Activated T-cell treated with anti-CD3 and anti-CD28 coated beads, Interleukin-2, amount 50 U/mL, for 4 hours (primary cell): ENCODE measurements around the gene MDM2. TPM values are rescaled to one million over a fixed set of nuclear protein-coding genes. Genes with fewer than 3 reads are reported as not detected.

Source experiments
- ATAC-seq, 2 donors: fragments of 200-7000 bp; cut with Tn5 transposase; one replicate each; pipeline ENCODE4 v1.10.0; 2021
- DNase-seq: peaks from one replicate; pipeline ENCODE4 v3.0.0-alpha.2; 2020
- H3K27me3 Mint-ChIP-seq: one replicate; pipeline ENCODE4 v1.8.0; 2021; ENCODE audit warnings: low read depth, mixed read lengths
- H3K36me3 Mint-ChIP-seq: one replicate; pipeline ENCODE4 v1.8.0; 2022; ENCODE audit warnings: mixed read lengths; ENCODE audit not compliant: insufficient read depth
- H3K4me1 Mint-ChIP-seq: one replicate; pipeline ENCODE4 v1.8.0; 2021; ENCODE audit warnings: low read depth, mixed read lengths
- H3K4me3 Mint-ChIP-seq: one replicate; pipeline ENCODE4 v1.8.0; 2021; ENCODE audit warnings: mild to moderate bottlenecking, moderate library complexity, mixed read lengths
- H3K9me3 Mint-ChIP-seq: one replicate; pipeline ENCODE4 v1.8.0; 2021; ENCODE audit warnings: mixed read lengths
- total RNA-seq, 3 donors: library from RNA; stranded (reverse); gene quantifications; one replicate each; pipeline ENCODE4 v1.2.1, GENCODE V29; 2021

The MDM2 gene
- total RNA-seq, 3 donors from 2014 or later = 111 to 129 (median 127) TPM

GRCh38 chr12:68775121-68775630 lies 32.8 kb upstream of the MDM2 start:
- Mint-ChIP-seq H3K4me3 (no peak overlapping the region), H3K27me3 (no peaks in the 10 kb centered on the region), H3K4me1 (peaks cover 17% of the 10 kb centered on the region), H3K9me3 (no peaks in the 10 kb centered on the region), H3K36me3 (no peaks in the 10 kb centered on the region)
- ATAC-seq (no peak), DNase-seq (no peak)

- Mint-ChIP-seq H3K36me3 (no peaks in the 10 kb centered on the region), H3K27me3 (no peaks in the 10 kb centered on the region), H3K9me3 (no peaks in the 10 kb centered on the region), H3K4me1 (peaks cover 17% of the 10 kb centered on the region), H3K4me3 (no peak overlapping the region)
- no peak for DNase-seq
- ATAC-seq = no peak
These were observed 30.9 kb upstream of the MDM2 start for GRCh38 chr12:68776976-68777610.

GRCh38 chr12:68779280-68779679 lies 28.7 kb upstream of the MDM2 start:
- Mint-ChIP-seq H3K4me1 (no peaks in the 10 kb centered on the region), H3K27me3 (no peaks in the 10 kb centered on the region), H3K4me3 (no peak overlapping the region), H3K9me3 (no peaks in the 10 kb centered on the region), H3K36me3 (no peaks in the 10 kb centered on the region)
- no peak for ATAC-seq
- no peak for DNase-seq

GRCh38 chr12:68780731-68781130 lies 27.2 kb upstream of the MDM2 start:
- Mint-ChIP-seq H3K9me3 (no peaks in the 10 kb centered on the region), H3K27me3 (no peaks in the 10 kb centered on the region)

GRCh38 chr12:68781728-68782127 lies 26.2 kb upstream of the MDM2 start:
- DNase-seq (no peak), ATAC-seq (no peak)
- no peaks in the 10 kb centered on the region for H3K4me1 Mint-ChIP-seq
- no peak overlapping the region for H3K4me3 Mint-ChIP-seq
- H3K27me3 Mint-ChIP-seq = no peaks in the 10 kb centered on the region
- H3K9me3 Mint-ChIP-seq = no peaks in the 10 kb centered on the region
- H3K36me3 Mint-ChIP-seq = no peaks in the 10 kb centered on the region

More at GRCh38 chr12:68780731-68781130, 27.2 kb upstream of the MDM2 start:
- ATAC-seq (no peak), DNase-seq (no peak)
- no peaks in the 10 kb centered on the region for H3K4me1 Mint-ChIP-seq
- H3K4me3 Mint-ChIP-seq = no peak overlapping the region
- no peaks in the 10 kb centered on the region for H3K36me3 Mint-ChIP-seq

GRCh38 chr12:68784015-68784414 lies 24.0 kb upstream of the MDM2 start:
- Mint-ChIP-seq H3K36me3 (no peaks in the 10 kb centered on the region), H3K4me1 (no peaks in the 10 kb centered on the region), H3K9me3 (no peaks in the 10 kb centered on the region), H3K4me3 (no peak overlapping the region), H3K27me3 (no peaks in the 10 kb centered on the region)
- ATAC-seq (no peak), DNase-seq (no peak)

- H3K4me1 Mint-ChIP-seq = no peaks in the 10 kb centered on the region
- DNase-seq (no peak), ATAC-seq (no peak)
- no peaks in the 10 kb centered on the region for H3K9me3 Mint-ChIP-seq
- H3K27me3 Mint-ChIP-seq = no peaks in the 10 kb centered on the region
- H3K36me3 Mint-ChIP-seq = no peaks in the 10 kb centered on the region
- H3K4me3 Mint-ChIP-seq = no peak overlapping the region
These were observed 22.6 kb upstream of the MDM2 start for GRCh38 chr12:68785358-68785757.

- no peak for ATAC-seq
These were observed 22.2 kb upstream of the MDM2 start for GRCh38 chr12:68785823-68786222.

GRCh38 chr12:68786929-68787328 lies 21.0 kb upstream of the MDM2 start:
- Mint-ChIP-seq H3K36me3 (no peaks in the 10 kb centered on the region), H3K27me3 (no peaks in the 10 kb centered on the region), H3K9me3 (no peaks in the 10 kb centered on the region), H3K4me1 (no peaks in the 10 kb centered on the region), H3K4me3 (no peak overlapping the region)
- no peak for ATAC-seq
- DNase-seq = no peak

More at GRCh38 chr12:68785823-68786222, 22.2 kb upstream of the MDM2 start:
- no peaks in the 10 kb centered on the region for H3K27me3 Mint-ChIP-seq
- no peaks in the 10 kb centered on the region for H3K9me3 Mint-ChIP-seq
- H3K4me3 Mint-ChIP-seq = no peak overlapping the region
- no peaks in the 10 kb centered on the region for H3K4me1 Mint-ChIP-seq
- no peaks in the 10 kb centered on the region for H3K36me3 Mint-ChIP-seq
- DNase-seq = no peak

GRCh38 chr12:68788554-68789143 lies 19.3 kb upstream of the MDM2 start:
- no peaks in the 10 kb centered on the region for H3K27me3 Mint-ChIP-seq
- no peaks in the 10 kb centered on the region for H3K9me3 Mint-ChIP-seq
- DNase-seq (no peak), ATAC-seq (no peak)
- no peaks in the 10 kb centered on the region for H3K4me1 Mint-ChIP-seq
- H3K36me3 Mint-ChIP-seq = no peaks in the 10 kb centered on the region
- H3K4me3 Mint-ChIP-seq = no peak overlapping the region

- Mint-ChIP-seq H3K9me3 (no peaks in the 10 kb centered on the region), H3K4me3 (no peak overlapping the region), H3K4me1 (no peaks in the 10 kb centered on the region), H3K36me3 (no peaks in the 10 kb centered on the region), H3K27me3 (no peaks in the 10 kb centered on the region)
- no peak for DNase-seq
- no peak for ATAC-seq
These were observed 18.7 kb upstream of the MDM2 start for GRCh38 chr12:68789144-68789878.

- Mint-ChIP-seq H3K36me3 (no peaks in the 10 kb centered on the region), H3K27me3 (no peaks in the 10 kb centered on the region), H3K9me3 (no peaks in the 10 kb centered on the region), H3K4me3 (no peak overlapping the region), H3K4me1 (no peaks in the 10 kb centered on the region)
- DNase-seq (no peak), ATAC-seq (no peak)
These were observed 17.7 kb upstream of the MDM2 start for GRCh38 chr12:68790081-68790951.

- H3K9me3 Mint-ChIP-seq = no peaks in the 10 kb centered on the region
- H3K36me3 Mint-ChIP-seq = no peaks in the 10 kb centered on the region
- no peaks in the 10 kb centered on the region for H3K27me3 Mint-ChIP-seq
- ATAC-seq (no peak), DNase-seq (no peak)
- H3K4me3 Mint-ChIP-seq = no peak overlapping the region
- H3K4me1 Mint-ChIP-seq = no peaks in the 10 kb centered on the region
These were observed 17.1 kb upstream of the MDM2 start for GRCh38 chr12:68790952-68791234.

GRCh38 chr12:68791897-68792481 lies 16.0 kb upstream of the MDM2 start:
- Mint-ChIP-seq H3K4me3 (no peak overlapping the region), H3K4me1 (no peaks in the 10 kb centered on the region), H3K27me3 (no peaks in the 10 kb centered on the region), H3K36me3 (no peaks in the 10 kb centered on the region), H3K9me3 (no peaks in the 10 kb centered on the region)
- DNase-seq (no peak), ATAC-seq (no peak)
